ENCODE measurements around the gene WDR62.
A peak's percentile ranks its signal among the peaks of the same experiment; 100 is the strongest.
"Not testable (repeated sequence)": the region's sequence is repeated elsewhere in the genome, so short reads cannot be mapped to it uniquely, and the experiment has no call there.

WDR62 gene

GRCh38 chr19:36110487-36111199 lies 55.9 kb downstream of the WDR62 start, which contains the start of gene OVOL3:
TSS of gene OVOL3 (plus strand) at chr19:36111143. CDS start at chr19:36111203, 60 bp downstream.
- no peak for DNase-seq (ENCODE audit: low spot score)

DNA sequence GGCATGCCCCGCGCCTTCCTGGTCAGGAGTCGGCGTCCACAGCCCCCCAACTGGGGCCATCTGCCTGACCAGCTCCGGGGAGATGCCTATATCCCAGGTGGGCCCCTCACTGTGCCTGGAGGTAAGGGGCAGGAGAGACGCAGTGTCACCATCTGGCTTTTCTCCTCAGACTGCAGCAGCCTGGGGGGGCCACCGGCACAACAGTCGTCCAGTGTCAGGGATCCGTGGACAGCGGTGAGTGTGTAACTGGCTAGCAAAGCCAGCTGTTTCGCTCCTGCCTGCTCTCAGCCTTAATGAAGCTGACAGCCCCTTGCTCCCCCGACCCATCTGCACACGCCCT lies 56.5 kb downstream of the WDR62 start:
- no peak for DNase-seq (ENCODE audit: low spot score)

DNA sequence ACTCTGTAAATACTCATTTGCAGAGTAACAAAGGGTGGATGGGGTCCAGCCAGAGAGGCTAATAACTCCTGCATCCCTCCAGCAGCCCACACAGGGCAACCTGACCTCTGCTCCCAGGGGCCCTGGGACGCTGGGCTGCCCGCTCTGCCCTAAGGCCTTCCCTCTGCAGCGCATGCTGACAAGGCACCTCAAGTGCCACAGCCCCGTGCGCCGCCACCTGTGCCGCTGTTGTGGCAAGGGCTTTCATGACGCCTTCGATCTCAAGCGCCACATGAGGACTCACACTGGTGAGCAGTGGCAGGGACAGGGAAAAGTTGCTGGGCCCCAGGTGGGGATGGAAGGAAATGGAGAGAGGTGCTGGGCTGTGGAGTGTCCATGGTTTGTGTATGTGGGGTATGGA lies 58.0 kb downstream of the WDR62 start:
- no peak for DNase-seq (ENCODE audit: low spot score)

DNA sequence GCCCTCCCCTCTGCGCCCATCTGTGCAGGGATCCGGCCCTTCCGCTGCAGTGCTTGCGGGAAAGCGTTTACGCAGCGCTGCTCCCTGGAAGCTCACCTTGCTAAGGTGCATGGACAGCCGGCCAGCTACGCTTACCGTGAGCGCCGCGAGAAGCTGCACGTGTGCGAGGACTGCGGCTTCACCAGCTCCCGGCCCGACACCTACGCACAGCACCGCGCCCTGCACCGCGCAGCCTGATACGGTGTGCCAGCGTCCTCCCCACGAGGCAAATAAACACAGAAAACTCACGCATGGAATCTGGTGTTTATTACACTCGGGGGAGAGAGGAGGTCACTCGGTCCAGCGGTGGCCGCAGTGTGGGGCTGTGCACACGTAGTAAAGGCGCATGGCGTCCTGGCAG lies 58.7 kb downstream of the WDR62 start:
- DNase-seq (ENCODE audit: low spot score) = no peak

GRCh38 chr19:36113894-36114720 lies 59.4 kb downstream of the WDR62 start:
- DNase-seq (ENCODE audit: low spot score) = peak; percentile 52

DNA sequence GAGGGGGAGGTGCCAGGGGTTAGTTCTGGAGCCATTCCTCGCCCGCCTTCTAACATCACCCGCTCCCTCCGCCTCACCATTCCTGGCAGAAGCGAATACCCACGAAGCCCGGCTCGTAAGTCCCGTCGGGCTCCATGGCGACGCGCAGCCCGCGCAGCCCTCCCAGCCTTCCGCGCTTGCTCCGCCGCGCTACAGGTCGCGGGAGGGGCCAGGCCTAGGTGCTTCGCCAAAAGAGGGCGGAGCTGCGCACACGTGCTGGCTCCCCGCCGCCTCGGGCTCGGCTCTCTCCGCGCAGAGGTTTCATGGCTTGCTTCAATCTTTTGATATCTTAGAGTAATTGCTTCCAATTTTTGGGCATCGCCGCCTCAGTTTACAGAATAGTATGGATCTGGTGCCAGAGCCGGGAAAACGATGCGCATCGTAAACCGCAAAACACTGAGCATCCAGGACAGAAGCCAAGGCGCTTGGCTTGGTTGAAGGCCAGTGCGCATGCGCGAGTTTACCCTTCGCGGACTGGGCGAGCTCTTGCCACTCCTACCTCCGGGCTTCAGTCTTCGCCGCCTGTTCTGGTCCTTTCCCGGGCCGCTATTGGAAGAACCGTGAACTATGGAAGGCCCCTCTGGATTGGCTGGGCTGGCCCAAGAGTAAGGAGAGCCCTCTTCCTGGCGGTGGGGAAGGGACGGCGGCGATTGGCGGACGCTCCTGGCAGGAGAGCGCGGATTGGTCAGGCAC lies 60.2 kb downstream of the WDR62 start, which contains the start of gene POLR2I:
TSS of gene POLR2I (minus strand) at position 155 of the 732 bp plus-strand sequence. CDS start at position 136, 19 bp downstream.
- peak; percentile 100 for DNase-seq (ENCODE audit: low spot score)

DNA sequence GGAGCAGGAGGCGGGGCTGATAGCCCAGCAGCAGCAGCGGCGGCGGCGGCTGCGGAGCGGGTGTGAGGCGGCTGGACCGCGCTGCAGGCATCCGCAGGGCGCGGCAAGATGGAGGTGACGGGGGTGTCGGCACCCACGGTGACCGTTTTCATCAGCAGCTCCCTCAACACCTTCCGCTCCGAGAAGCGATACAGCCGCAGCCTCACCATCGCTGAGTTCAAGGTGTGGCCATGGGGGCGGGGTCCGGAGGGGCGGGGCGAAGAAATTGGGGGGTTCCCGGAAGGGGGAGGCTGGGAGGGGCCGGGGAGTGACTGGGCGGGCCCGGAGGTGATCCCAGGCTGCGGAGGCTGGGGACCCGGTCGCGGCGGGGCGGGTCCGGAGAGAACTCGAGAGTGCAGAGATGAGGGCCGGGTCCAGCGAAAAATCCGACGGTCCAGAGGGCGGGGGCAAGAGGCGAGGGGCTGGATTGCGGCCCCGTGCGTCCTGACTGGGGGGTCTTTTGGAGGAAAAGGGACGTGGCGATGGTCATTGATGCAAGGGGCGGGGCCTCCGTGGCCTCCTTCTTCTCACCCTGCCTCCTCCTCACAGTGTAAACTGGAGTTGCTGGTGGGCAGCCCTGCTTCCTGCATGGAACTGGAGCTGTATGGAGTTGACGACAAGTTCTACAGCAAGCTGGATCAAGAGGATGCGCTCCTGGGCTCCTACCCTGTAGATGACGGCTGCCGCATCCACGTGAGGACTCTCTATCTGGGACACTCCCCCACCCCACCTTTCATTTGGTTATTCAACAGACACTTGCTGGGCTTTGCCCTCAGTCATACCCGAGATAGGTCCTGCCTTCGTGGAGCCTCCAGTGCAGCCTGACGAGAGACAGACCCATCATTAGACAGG lies 61.0 kb downstream of the WDR62 start, which contains the start of gene TBCB:
TSS of gene TBCB (plus strand) at position 16 of the 891 bp plus-strand sequence. CDS start at position 109, 93 bp downstream.
- DNase-seq (ENCODE audit: low spot score) = no peak

GRCh38 chr19:36116344-36116637 lies 61.6 kb downstream of the WDR62 start:
- DNase-seq (ENCODE audit: low spot score) = no peak

DNA sequence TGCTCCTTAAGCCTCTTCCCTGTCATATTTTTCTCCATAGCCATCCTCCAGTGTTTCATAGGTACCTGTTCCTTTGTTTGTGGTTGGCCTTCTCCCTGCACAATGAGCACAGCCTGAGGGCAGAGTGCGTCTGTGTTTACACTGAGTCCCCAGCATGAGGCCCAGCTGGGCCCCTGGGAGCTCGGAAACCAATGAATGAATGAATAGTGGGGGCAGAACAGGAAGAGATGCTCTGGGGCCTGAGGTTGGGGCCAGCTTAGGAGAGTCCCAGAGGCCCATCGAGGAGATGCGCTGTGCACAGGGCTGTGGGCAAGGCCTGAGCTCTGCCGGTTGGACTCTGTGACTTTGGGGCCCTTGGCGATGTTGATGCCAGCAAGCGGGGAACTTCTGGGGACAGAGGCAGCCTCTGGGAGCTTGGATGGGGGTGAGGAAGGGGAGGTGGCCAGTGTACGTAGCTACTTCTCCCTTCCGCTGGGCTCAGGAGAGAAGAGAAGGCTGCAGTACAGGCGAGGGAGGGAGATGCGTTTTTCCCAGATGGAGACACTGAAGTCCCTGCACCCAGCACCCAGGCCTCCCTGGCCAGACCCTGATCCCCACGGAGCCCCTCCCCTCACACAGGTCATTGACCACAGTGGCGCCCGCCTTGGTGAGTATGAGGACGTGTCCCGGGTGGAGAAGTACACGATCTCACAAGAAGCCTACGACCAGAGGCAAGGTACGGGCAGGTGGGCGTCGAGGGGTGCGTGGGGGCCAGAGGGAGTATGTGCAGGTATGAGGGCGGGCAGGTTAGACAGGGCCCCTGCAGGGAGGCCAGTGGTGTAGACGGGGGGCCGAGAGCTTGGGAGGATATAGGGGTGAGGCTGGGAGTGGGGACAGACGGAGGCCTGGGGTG lies 65.6 kb downstream of the WDR62 start:
- no peak for DNase-seq (ENCODE audit: low spot score)

DNA sequence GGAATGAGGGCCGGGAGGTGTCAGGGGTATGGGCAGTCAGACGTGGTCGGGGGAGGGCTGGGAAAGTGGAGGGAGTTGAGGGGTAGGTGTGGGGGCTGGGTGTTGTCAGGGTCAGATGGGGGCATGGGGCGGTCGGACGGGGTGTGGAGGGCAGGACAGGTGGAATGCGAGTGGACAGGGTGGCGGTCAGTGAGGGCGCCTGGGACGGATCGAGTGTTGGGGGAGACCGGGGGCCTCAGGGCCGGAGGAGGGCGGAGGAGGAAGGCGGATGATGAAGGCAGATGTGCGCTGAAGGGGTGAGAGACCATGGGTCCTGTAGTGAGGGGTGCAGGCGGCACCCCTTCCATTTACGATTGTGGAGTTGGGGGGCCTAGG lies 66.3 kb downstream of the WDR62 start:
- no peak for DNase-seq (ENCODE audit: low spot score)

GRCh38 chr19:36121486-36122124 lies 66.9 kb downstream of the WDR62 start:
- DNase-seq (ENCODE audit: low spot score) = no peak

DNA sequence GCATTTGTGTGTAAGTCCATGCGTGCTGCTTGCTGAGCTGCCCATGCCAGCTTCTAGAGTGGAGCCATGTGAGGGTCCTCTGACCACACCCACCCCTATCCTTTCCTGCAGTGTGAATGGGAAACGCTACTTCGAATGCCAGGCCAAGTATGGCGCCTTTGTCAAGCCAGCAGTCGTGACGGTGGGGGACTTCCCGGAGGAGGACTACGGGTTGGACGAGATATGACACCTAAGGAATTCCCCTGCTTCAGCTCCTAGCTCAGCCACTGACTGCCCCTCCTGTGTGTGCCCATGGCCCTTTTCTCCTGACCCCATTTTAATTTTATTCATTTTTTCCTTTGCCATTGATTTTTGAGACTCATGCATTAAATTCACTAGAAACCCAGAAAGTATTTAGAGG lies 70.9 kb downstream of the WDR62 start:
- no peak for DNase-seq (ENCODE audit: low spot score)

DNA sequence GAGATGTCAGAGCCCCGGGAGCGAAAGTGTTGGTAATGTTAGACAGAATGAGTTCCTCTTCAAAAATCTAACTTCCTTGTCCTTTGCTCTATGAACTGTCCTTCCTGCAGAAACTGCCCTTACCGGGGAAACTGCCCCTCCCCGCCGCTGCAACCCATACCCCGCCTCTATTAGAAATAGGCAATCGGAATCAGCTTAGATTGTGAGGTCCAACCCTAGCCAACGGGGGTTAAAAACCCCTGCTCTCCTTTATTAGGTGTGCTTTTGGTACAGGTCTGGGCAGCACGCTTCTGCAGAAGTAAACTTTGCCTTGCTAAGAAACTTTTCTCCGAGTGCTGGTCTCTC lies 73.7 kb downstream of the WDR62 start:
- DNase-seq (ENCODE audit: low spot score) = no peak

- DNase-seq (ENCODE audit: low spot score) = not testable (repeated sequence)
These were observed 76.5 kb downstream of the WDR62 start for GRCh38 chr19:36131221-36131620.

- DNase-seq (ENCODE audit: low spot score) = not testable (repeated sequence)
These were observed 80.2 kb downstream of the WDR62 start for GRCh38 chr19:36134867-36135266.

DNA sequence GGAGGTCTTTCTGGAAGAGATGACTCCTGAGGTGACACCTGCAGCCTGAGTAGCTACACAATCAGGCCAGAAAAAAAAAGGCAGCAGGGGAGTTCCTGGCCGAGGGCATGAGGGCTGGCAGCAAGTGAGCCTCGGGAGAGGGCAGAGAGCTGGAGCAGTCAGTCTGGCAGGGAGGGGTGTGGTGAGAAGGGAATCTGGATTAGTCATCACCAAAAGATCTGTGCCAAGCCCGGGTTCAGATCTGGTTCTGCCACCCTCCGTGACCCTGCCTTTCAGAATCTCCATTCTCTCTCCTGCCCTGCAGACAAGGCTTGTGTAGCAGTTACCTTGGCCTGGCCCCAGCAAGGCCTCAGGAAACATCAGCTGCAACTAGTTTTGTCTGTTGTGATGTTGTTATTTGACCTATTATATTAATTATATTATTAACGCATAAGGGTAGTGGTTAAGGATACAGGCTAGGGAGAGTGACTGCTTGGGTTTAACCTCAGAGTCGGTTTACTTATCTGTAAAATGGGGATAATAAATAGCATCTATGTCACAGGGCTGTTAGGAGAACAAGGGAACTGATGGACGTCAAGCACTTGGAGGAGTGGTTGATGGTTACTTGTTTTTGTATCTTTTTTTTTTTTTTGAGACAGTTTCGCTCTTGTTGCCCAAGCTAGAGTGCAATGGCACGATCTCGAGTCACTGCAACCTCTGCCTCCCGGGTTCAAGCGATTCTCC lies 82.4 kb downstream of the WDR62 start:
- DNase-seq (ENCODE audit: low spot score) = peak; percentile 71

DNA sequence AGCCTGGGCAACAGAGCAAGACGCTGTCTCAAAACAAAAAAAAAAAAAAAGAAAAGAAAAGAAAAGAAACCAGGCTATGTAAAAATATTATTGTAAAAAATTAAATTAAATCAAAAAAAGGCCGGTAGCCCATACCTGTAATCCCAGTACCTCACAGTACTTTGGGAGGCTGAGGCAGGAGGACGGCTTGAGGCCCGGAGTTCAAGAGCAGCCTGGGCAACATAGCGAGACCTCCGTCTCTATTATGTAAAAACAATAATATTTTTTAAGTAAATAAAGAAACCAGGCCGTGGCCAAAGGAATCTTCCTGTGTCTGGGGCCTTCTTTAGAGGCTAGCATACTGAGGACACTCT lies 84.4 kb downstream of the WDR62 start:
- no peak for DNase-seq (ENCODE audit: low spot score)

DNA sequence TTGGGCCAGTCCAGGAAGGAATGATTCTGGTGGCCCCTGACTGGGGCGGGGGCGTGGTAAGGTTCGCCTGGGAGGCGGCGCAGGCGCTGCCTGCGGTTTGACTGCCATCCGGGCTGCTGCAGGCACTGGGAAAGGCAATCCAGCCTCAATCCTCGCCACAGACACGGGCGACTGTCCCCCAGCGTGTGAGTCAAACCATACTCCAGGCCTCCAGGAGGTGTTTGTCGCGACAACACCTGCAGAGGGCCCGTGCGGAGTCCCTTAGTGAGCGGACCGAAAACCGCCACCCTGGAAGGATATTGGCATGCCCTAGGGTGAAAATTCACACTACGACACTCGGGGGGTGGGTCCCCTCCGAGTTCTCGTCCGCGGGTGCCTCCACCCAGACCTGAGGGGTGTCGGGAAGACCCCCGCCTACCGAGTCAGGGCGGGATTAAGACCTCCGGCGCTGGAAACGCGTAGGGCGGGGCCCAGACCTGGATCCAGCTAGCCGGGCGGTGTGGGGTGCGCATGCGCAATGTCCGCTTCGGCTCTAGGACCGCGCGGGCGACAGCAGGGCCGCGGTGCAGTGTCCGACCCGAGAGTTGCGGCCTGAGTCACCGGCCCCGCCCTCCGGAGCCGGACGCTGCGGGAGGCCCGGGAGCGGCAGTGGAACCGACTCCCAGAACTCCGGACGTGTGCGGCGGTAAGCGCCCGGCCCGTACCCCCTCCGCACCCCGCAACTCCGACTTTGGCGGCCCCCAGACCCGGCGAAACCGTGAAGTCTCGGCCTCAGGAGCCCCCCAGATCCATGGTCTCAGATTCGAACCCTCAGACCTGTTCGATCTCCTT lies 85.0 kb downstream of the WDR62 start, which contains the start of gene CAPNS1:
TSS of gene CAPNS1 (plus strand) at position 594 of the 831 bp plus-strand sequence. CDS start 946 bp downstream, outside the sequence.
- peak; percentile 98 for DNase-seq (ENCODE audit: low spot score)

Data from hepatic stellate cell (primary cell).